IMR-90 (cell line): Measurements from ENCODE around the gene TAAR5.
"Not testable (repeated sequence)": the region's sequence is repeated elsewhere in the genome, so short reads cannot be mapped to it uniquely, and the experiment has no call there.

Experiments
- BHLHE40 ChIP-seq: fragments of 150-350 bp; IDR thresholded peaks from 2 replicates; pipeline ENCODE4 v1.6.1; 2016; ENCODE audit warnings: mild to moderate bottlenecking, low read depth, low read length
- CEBPB ChIP-seq: IDR thresholded peaks from 2 replicates; pipeline ENCODE4 v1.6.1; 2012; ENCODE audit warnings: low read depth, low read length, improper control_type of control experiment
- CTCF ChIP-seq: conservative IDR thresholded peaks from 2 replicates; pipeline ENCODE4 v1.5.1; 2012; ENCODE audit warnings: mild to moderate bottlenecking, low read depth, low read length, improper control_type of control experiment
- MAFK ChIP-seq: IDR thresholded peaks from 2 replicates; pipeline ENCODE4 v1.6.1; 2012; ENCODE audit warnings: low read depth, low read length, improper control_type of control experiment
- MAZ ChIP-seq: IDR thresholded peaks from 2 replicates; pipeline ENCODE4 v1.6.1; 2012; ENCODE audit warnings: low read depth, mild to moderate bottlenecking, low read length, improper control_type of control experiment, moderate library complexity, borderline replicate concordance
- MXI1 ChIP-seq: IDR thresholded peaks from 2 replicates; pipeline ENCODE4 v1.6.1; 2012; ENCODE audit warnings: low read depth, mild to moderate bottlenecking, low read length, moderate library complexity, borderline replicate concordance
- POLR2A ChIP-seq: IDR thresholded peaks from 2 replicates; pipeline ENCODE4 v1.6.1; 2012; ENCODE audit warnings: mild to moderate bottlenecking, low read depth, low read length
- USF2 ChIP-seq: fragments of 150-350 bp; IDR thresholded peaks from 2 replicates; pipeline ENCODE4 v1.6.1; 2017; ENCODE audit warnings: mild to moderate bottlenecking, antibody characterized with exemption, low read length, low read depth

- not testable (repeated sequence) for TF ChIP-seq POLR2A, BHLHE40, CTCF, CEBPB, USF2, MAFK, MAZ, MXI1
Observed at GRCh38 chr6:132600900-132601299, 11.4 kb upstream of the TAAR5 start.
